ENCODE measurements around the gene ZMYM3.

DNA sequence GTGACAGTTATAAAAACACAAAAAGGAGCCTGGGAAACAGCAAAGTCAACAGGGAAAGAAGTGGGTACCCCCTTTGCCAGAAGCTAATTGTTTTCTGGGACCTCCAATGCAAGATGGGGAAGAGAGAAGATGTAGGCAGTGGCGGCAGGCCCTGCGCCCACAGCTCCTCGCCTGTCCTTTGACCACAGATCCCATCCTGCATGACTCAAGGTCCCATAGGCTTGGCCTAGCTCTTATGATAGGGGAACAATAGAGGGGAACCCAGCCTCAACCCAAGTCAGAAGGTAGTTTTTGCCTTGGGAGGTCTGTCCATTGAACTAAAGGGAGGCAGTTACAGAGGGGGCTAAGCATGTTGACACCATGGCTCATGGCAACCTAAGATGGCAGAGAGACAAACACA, 14.2 kb downstream of the ZMYM3 start:
- TF ChIP-seq, protein P1, sequence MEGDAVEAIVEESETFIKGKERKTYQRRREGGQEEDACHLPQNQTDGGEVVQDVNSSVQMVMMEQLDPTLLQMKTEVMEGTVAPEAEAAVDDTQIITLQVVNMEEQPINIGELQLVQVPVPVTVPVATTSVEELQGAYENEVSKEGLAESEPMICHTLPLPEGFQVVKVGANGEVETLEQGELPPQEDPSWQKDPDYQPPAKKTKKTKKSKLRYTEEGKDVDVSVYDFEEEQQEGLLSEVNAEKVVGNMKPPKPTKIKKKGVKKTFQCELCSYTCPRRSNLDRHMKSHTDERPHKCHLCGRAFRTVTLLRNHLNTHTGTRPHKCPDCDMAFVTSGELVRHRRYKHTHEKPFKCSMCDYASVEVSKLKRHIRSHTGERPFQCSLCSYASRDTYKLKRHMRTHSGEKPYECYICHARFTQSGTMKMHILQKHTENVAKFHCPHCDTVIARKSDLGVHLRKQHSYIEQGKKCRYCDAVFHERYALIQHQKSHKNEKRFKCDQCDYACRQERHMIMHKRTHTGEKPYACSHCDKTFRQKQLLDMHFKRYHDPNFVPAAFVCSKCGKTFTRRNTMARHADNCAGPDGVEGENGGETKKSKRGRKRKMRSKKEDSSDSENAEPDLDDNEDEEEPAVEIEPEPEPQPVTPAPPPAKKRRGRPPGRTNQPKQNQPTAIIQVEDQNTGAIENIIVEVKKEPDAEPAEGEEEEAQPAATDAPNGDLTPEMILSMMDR (IDR thresholded peaks at IDR 0.05): no peak
- no peak for TF ChIP-seq EZH2 (IDR thresholded peaks at IDR 0.05; ENCODE audit: borderline replicate concordance, insufficient read depth, low read depth, low read length, poor library complexity, severe bottlenecking)
